HuH-7 (cell line): ENCODE results near the gene ATXN7L2.

Experiments
- DNase-seq: peaks from one replicate; pipeline ENCODE4 v3.0.0; 2011; ENCODE audit warnings: low spot score

Gene ATXN7L2

GRCh38 chr1:109475261-109475660 is 8.4 kb upstream of the ATXN7L2 start:
- DNase-seq = no peak

GRCh38 chr1:109476825-109477224 is 6.9 kb upstream of the ATXN7L2 start:
- no peak for DNase-seq

GRCh38 chr1:109477821-109478220 is 5.9 kb upstream of the ATXN7L2 start:
- no peak for DNase-seq

- no peak for DNase-seq
Measured at GRCh38 chr1:109478806-109479205, 4.9 kb upstream of the ATXN7L2 start.

GRCh38 chr1:109479311-109479710 is 4.4 kb upstream of the ATXN7L2 start:
- DNase-seq = no peak

- no peak for DNase-seq
Measured at GRCh38 chr1:109479901-109480300, 3.8 kb upstream of the ATXN7L2 start.

- no peak for DNase-seq
Measured at GRCh38 chr1:109481646-109482045, 2.1 kb upstream of the ATXN7L2 start.

GRCh38 chr1:109482242-109482641 is 1.5 kb upstream of the ATXN7L2 start:
- no peak for DNase-seq

- DNase-seq = peak; percentile 61
Measured at GRCh38 chr1:109482791-109483671, 674 bp upstream of the ATXN7L2 start.

- DNase-seq = no peak
Measured at GRCh38 chr1:109484519-109484975, 842 bp downstream of the ATXN7L2 start.

GRCh38 chr1:109485001-109485400 is 1.3 kb downstream of the ATXN7L2 start:
- no peak for DNase-seq

GRCh38 chr1:109487261-109487660 is 3.6 kb downstream of the ATXN7L2 start:
- no peak for DNase-seq

GRCh38 chr1:109488201-109488600 is 4.5 kb downstream of the ATXN7L2 start:
- no peak for DNase-seq

GRCh38 chr1:109488696-109489095 is 5.0 kb downstream of the ATXN7L2 start:
- DNase-seq = no peak

- DNase-seq = peak; percentile 81
Measured at GRCh38 chr1:109490029-109490933, 6.6 kb downstream of the ATXN7L2 start.

GRCh38 chr1:109490934-109491302 is 7.2 kb downstream of the ATXN7L2 start:
- DNase-seq = no peak

GRCh38 chr1:109491372-109491771 is 7.7 kb downstream of the ATXN7L2 start:
- DNase-seq = no peak

- no peak for DNase-seq
Measured at GRCh38 chr1:109492779-109493178, 9.1 kb downstream of the ATXN7L2 start.

- no peak for DNase-seq
Measured at GRCh38 chr1:109493227-109493626, 9.5 kb downstream of the ATXN7L2 start.

- peak; percentile 88 for DNase-seq
Measured at GRCh38 chr1:109493805-109494539, 10.3 kb downstream of the ATXN7L2 start, which contains the start of gene CYB561D1. CYB561D1 (plus strand) TSS chr1:109494094; CDS start chr1:109494140, 46 bp downstream.

- DNase-seq = no peak
Measured at GRCh38 chr1:109495738-109496137, 12.0 kb downstream of the ATXN7L2 start.
